ENCODE data around the gene MARCOL.

The MARCOL gene

GRCh38 chr5:148238418-148238794, at the start of gene MARCOL:
Gene MARCOL (plus strand): TSS chr5:148238525. CDS start chr5:148238598, 73 bp downstream.
- no peak for DNase-seq (ENCODE audit: low spot score)

GRCh38 chr5:148191010-148191409, 47.3 kb upstream of the MARCOL start:
- no peak for DNase-seq (ENCODE audit: low spot score)

- no peak for DNase-seq (ENCODE audit: low spot score)
Measured at GRCh38 chr5:148193202-148193601, 45.1 kb upstream of the MARCOL start.

GRCh38 chr5:148201151-148201550, 37.2 kb upstream of the MARCOL start:
- no peak for DNase-seq (ENCODE audit: low spot score)

- DNase-seq (ENCODE audit: low spot score): no peak
Measured at GRCh38 chr5:148202531-148203203, 35.7 kb upstream of the MARCOL start, which contains the start of gene SPINK6. Gene SPINK6 (plus strand): TSS chr5:148203042. CDS start chr5:148203097, 55 bp downstream.

GRCh38 chr5:148205044-148205806, 33.1 kb upstream of the MARCOL start:
- no peak for DNase-seq (ENCODE audit: low spot score)

GRCh38 chr5:148205865-148206264, 32.5 kb upstream of the MARCOL start:
- DNase-seq (ENCODE audit: low spot score): no peak

- DNase-seq (ENCODE audit: low spot score): no peak
Measured at GRCh38 chr5:148206620-148207019, 31.7 kb upstream of the MARCOL start.

GRCh38 chr5:148208226-148208625, 30.1 kb upstream of the MARCOL start:
- DNase-seq (ENCODE audit: low spot score): no peak

- no peak for DNase-seq (ENCODE audit: low spot score)
Measured at GRCh38 chr5:148209151-148209770, 29.1 kb upstream of the MARCOL start.

GRCh38 chr5:148214665-148215185, 23.6 kb upstream of the MARCOL start:
- DNase-seq (ENCODE audit: low spot score): no peak

GRCh38 chr5:148221508-148221907, 16.8 kb upstream of the MARCOL start:
- no peak for DNase-seq (ENCODE audit: low spot score)

GRCh38 chr5:148224117-148224742, 14.1 kb upstream of the MARCOL start:
- no peak for DNase-seq (ENCODE audit: low spot score)

GRCh38 chr5:148228392-148228984, 9.8 kb upstream of the MARCOL start:
- no peak for DNase-seq (ENCODE audit: low spot score)

GRCh38 chr5:148229840-148230239, 8.5 kb upstream of the MARCOL start:
- no peak for DNase-seq (ENCODE audit: low spot score)

- DNase-seq (ENCODE audit: low spot score): no peak
Measured at GRCh38 chr5:148230240-148230639, 8.1 kb upstream of the MARCOL start.

GRCh38 chr5:148237785-148238417, 424 bp upstream of the MARCOL start:
- no peak for DNase-seq (ENCODE audit: low spot score)

- no peak for DNase-seq (ENCODE audit: low spot score)
Measured at GRCh38 chr5:148248894-148249293, 10.6 kb downstream of the MARCOL start.

GRCh38 chr5:148255456-148255855, 17.1 kb downstream of the MARCOL start:
- DNase-seq (ENCODE audit: low spot score): no peak

- no peak for DNase-seq (ENCODE audit: low spot score)
Measured at GRCh38 chr5:148259288-148259687, 21.0 kb downstream of the MARCOL start.

- DNase-seq (ENCODE audit: low spot score): no peak
Measured at GRCh38 chr5:148261221-148261620, 22.9 kb downstream of the MARCOL start.
